Subcutaneous adipose tissue (tissue), 4 donors: ENCODE measurements around the gene TMEM147. TPM values are rescaled to one million over a fixed set of nuclear protein-coding genes. Genes with fewer than 3 reads are reported as not detected.

ENCODE experiments used
- total RNA-seq, 4 donors: library from RNA; depleted of rRNA; stranded (reverse); fragments of >200 nt; gene quantifications; one replicate each; pipeline ENCODE4 v1.1.0, GENCODE V29; 2016
- TF ChIP-seq, protein P1 (sequence below): fragments of 450-650 bp; IDR thresholded peaks from one replicate; pipeline ENCODE4 v1.5.1; 2016; ENCODE audit warnings: low read depth, mild to moderate bottlenecking, control low read depth, antibody characterized with exemption, moderate library complexity

The TMEM147 gene
- total RNA-seq, 4 donors from 2014 or later, result 60.1 to 76.8 (median 73.6) TPM

DNA sequence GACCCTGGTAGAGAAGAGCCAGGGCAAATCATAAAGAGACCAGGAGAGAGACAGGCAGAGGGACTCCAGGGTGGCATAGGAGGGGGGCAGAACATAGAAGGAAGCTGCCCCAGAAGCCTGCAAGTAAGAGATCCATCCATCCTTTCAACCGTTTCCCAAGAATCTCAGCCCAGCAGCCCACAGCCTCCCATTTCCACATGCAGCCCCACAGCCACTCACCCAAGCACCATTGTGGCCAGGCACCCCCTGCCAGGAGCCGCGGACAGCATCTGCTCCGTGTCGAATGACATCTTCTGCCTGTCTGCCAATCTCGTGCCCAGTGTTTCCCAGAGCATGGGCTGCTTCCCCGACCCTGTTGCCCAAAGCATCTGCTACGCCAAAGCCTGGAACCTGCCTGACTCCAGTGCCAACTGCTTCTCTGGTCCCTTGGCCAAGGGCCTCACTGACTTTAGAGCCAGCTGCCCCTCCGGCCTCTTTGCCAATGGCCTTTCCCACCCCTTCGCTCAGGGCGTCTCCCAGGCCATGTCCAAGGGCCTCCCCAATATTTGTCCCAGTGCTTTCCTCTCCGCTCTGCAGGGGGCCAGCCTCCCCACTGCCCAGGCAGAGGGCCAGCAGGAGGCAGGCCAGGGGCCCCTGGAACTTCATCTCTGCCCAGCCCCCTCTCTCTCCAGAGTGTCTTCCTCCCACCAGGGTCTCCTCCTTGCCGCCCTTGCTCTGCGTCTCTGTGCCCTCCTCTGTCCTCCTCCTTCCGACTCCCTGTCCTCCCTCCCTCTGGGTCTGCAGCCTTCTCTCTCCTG lies 32.4 kb upstream of the TMEM147 start:
- TF ChIP-seq, protein P1, sequence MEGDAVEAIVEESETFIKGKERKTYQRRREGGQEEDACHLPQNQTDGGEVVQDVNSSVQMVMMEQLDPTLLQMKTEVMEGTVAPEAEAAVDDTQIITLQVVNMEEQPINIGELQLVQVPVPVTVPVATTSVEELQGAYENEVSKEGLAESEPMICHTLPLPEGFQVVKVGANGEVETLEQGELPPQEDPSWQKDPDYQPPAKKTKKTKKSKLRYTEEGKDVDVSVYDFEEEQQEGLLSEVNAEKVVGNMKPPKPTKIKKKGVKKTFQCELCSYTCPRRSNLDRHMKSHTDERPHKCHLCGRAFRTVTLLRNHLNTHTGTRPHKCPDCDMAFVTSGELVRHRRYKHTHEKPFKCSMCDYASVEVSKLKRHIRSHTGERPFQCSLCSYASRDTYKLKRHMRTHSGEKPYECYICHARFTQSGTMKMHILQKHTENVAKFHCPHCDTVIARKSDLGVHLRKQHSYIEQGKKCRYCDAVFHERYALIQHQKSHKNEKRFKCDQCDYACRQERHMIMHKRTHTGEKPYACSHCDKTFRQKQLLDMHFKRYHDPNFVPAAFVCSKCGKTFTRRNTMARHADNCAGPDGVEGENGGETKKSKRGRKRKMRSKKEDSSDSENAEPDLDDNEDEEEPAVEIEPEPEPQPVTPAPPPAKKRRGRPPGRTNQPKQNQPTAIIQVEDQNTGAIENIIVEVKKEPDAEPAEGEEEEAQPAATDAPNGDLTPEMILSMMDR, result no peak

DNA sequence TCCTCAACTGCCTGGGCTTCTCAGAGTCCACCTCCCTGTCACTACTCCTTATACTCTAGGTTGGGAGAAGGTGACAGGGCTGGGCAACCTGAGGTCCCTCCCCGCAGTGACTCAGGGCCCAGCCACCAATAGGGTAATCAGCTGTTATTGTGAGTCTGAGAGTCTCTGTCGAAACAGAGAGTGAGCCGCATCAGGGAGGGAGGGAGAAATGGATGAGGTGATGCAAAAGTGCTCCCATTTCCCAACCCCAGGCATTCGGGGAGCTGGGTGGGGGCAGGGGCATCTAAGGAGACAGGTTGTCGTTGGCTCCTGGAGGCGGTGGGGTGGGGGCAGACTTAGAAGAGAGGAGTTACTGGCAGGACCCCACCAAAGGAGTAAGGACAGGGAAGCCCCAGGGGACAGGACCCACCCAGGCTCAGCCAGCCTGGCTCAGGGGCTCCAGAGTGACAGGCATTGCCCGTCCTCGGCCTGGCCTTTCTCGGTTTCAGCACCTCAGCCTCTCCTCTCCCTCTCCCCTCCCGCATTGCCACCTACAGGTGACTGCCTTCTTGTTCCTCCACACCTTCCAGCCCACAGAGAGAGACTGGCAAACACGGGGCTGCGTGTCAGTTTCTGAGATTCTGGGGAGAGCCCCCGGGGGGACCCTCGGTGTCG lies 31.7 kb upstream of the TMEM147 start, which contains the start of gene DMKN:
Gene DMKN, minus strand, starts transcription at position 22 of the 654 bp plus-strand sequence. CDS start 174 bp downstream, outside the sequence.
- TF ChIP-seq, protein P1, result no peak

DNA sequence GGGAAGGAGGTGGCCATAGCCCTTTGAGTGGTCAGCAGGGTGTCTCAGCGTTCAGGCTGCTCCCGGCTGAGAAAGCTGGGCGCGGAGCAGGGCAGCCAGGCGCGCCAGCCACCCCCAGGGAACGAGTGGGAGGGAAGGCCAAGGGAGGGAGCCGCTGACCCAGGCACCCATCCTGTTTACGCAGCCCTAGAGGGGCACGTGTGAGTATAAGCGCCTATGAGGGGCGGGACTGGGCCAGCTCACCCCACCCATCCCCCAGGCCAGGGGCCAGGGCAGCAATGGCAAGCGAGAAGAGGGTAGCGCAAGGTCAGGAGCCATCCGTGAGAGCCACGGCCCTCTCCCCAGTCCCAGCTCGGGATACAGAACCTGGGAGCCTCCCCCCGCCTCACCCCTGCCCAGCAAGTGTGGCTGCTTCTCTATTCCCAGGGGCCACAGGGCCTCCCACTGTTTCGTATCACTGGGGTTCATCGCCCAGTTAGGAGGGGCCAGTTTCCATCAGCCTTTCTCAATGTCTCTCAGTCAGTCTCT lies 31.1 kb upstream of the TMEM147 start:
- TF ChIP-seq, protein P1, result no peak

DNA sequence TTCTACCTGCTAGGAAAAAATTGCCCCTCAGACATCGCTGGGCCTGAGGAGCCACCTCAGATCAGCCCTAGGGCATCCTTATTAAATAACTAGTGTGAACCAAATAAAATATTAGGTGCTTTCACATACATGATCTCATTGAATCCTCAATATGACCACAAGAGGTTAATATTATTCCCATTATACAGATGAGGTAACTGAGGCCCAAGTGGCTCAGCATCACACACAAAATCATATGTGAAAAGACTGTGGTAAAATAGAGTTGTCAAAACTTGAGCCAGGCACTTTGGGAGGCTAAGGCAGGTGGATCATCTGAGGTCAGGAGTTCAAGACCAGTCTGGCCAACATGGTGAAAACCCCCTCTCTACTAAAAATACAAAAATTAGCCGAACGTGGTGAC lies 29.1 kb upstream of the TMEM147 start:
- TF ChIP-seq, protein P1, result no peak

DNA sequence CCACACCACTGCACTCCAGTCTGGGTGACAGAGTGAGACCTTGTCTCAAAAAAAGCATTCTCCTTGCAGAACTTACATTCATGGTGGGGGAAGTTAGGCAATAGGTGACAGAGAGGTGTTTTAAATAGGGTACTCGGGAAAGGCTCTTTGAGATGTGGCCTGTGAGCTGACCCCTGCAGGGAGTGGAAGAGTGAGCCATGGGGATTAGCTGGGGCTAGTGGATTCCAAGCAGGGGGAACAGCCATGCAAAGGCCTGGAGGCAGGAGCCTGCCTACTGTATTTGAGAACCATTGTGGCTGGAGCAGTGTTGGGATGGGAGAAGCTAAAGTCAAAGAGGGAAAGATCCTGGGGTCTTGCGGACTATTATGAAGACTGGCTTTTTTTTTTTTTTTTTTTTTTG lies 28.1 kb upstream of the TMEM147 start:
- TF ChIP-seq, protein P1, result no peak

DNA sequence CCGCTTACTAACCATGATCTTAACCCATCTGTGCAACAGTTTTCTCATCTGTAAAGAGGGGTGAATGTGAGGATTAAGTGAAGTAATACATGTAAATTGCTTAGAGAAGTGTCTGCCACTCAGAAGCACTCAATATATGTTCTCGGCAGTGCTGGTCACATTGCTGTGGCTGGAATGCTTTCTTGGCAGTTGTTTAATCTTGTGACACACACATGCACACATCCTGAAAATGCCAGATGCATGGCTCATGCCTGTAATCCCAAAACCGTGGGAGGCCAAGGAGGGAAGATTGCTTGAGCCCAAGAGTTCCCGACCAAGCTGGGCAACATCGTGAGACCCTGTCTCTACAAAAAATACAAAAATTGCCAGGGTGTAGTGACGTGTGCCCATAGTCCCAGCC lies 27.1 kb upstream of the TMEM147 start:
- TF ChIP-seq, protein P1, result no peak

DNA sequence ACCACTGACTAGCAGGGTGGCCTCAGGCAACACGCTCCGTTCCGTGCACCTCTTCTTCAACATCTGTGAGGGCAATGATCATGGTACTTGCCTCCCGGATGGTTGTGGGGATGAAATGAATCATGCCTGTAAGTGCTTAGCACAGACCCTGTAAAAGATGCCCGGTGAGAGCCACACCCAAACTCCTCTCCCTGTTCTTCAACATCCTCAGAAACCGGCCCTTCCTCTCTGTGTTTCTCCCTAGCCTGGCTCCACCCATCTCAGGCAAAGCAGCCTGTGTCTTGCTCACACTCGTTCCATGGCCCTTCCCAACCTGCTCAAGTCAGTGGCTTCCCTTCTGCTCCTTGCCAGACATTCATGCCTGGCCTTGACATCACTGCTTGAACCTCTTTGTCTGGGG lies 26.1 kb upstream of the TMEM147 start:
- TF ChIP-seq, protein P1, result no peak
